H1 (cell line): ENCODE results near the gene WIPI1. TPM values are rescaled to one million over a fixed set of nuclear protein-coding genes. Genes with fewer than 3 reads are reported as not detected.

Experiments
- ASH2L ChIP-seq: fragments of 200-600, 300-600 bp; sonication (generic); IDR thresholded peaks from one replicate; pipeline ENCODE4 v1.7.1; 2017; ENCODE audit warnings: low read length
- ATF3 ChIP-seq: IDR thresholded peaks from 2 replicates; pipeline ENCODE4 v1.6.1; 2011; ENCODE audit warnings: low read depth, mild to moderate bottlenecking, low read length; ENCODE audit not compliant: insufficient read depth
- CBX8 ChIP-seq: fragments of 300-800, 300-1000 bp; sonication (generic); IDR thresholded peaks from 2 replicates; pipeline ENCODE4 v1.7.1; 2016; ENCODE audit warnings: low read depth, low read length, borderline replicate concordance
- CHD2 ChIP-seq: IDR thresholded peaks from 2 replicates; pipeline ENCODE4 v1.6.1; 2012; ENCODE audit warnings: low read length, improper control_type of control experiment
- CTBP2 ChIP-seq: IDR thresholded peaks from 2 replicates; pipeline ENCODE4 v1.7.0; 2011; ENCODE audit warnings: borderline replicate concordance, mild to moderate bottlenecking, moderate library complexity, mixed read lengths, low read length; ENCODE audit not compliant: insufficient read depth, insufficient read length
- EGR1 ChIP-seq: IDR thresholded peaks from 2 replicates; pipeline ENCODE4 v1.6.1; 2011; ENCODE audit warnings: low read depth, low read length, borderline replicate concordance
- EP300 ChIP-seq, 2 experiments: IDR thresholded peaks; 1 replicate in 1 of 2; 2 replicates in 1 of 2; pipeline ENCODE4 v1.6.1; 2011 to 2012; ENCODE audit warnings: low read depth in 2 of 2, low read length in 2 of 2, mild to moderate bottlenecking in 2 of 2, borderline replicate concordance in 1 of 2, inconsistent platforms in 1 of 2, moderate library complexity in 1 of 2
- FOSL1 ChIP-seq: IDR thresholded peaks from 2 replicates; pipeline ENCODE4 v1.6.1; 2011; ENCODE audit warnings: mild to moderate bottlenecking, low read depth, low read length, moderate library complexity; ENCODE audit not compliant: insufficient read depth
- GTF2F1 ChIP-seq: IDR thresholded peaks from 2 replicates; pipeline ENCODE4 v1.6.1; 2012; ENCODE audit warnings: low read depth, low read length, improper control_type of control experiment, borderline replicate concordance
- JUND ChIP-seq: IDR thresholded peaks from 2 replicates; pipeline ENCODE4 v1.6.1; 2011; ENCODE audit warnings: mild to moderate bottlenecking, improper control_type of control experiment, low read length
- KDM1A ChIP-seq: fragments of 200-600, 300-600 bp; sonication (generic); IDR thresholded peaks from 2 replicates; pipeline ENCODE4 v1.7.1; 2016; ENCODE audit warnings: mild to moderate bottlenecking, low read length, borderline replicate concordance
- MAX ChIP-seq: IDR thresholded peaks from 2 replicates; pipeline ENCODE4 v1.6.1; 2012; ENCODE audit warnings: inconsistent platforms
- POLR2AphosphoS5 ChIP-seq: IDR thresholded peaks from 2 replicates; pipeline ENCODE4 v1.6.1; 2011; ENCODE audit warnings: low read depth, low read length
- SP1 ChIP-seq: IDR thresholded peaks from 2 replicates; pipeline ENCODE4 v1.6.1; 2011; ENCODE audit warnings: low read depth, low read length
- SP2 ChIP-seq: IDR thresholded peaks from 2 replicates; pipeline ENCODE4 v1.6.1; 2012; ENCODE audit warnings: mild to moderate bottlenecking, low read length, inconsistent platforms
- TAF1 ChIP-seq: IDR thresholded peaks from 2 replicates; pipeline ENCODE4 v1.6.1; 2011; ENCODE audit warnings: mild to moderate bottlenecking, low read depth, low read length
- TBP ChIP-seq: IDR thresholded peaks from 2 replicates; pipeline ENCODE4 v1.6.1; 2011; ENCODE audit warnings: low read depth, low read length, improper control_type of control experiment
- USF2 ChIP-seq: IDR thresholded peaks from 2 replicates; pipeline ENCODE4 v1.6.1; 2011; ENCODE audit warnings: low read length, improper control_type of control experiment
- polyA plus RNA-seq, 7 experiments: library from polyadenylated mRNA; depleted of rRNA in 3 of 7; stranded (reverse) in 5 of 7; unstranded in 2 of 7; fragments of >200 nt in 5 of 7; fragments of 200-250 nt in 2 of 7; gene quantifications; 1 replicate in 5 of 7; 2 replicates in 1 of 7; 4 replicates in 1 of 7; pipeline versions ENCODE4 v1.2.1 to v1.2.3, GENCODE V29; 2011 to 2013; ENCODE audit warnings: missing spikeins in 2 of 7, mixed read lengths in 2 of 7
- total RNA-seq: library from RNA; stranded (reverse); fragmentation: NEBNext Ultra II Directional; extraction: Animal tissue kit (Norgen Biotek cat#: 25700); gene quantifications from 2 replicates; pipeline ENCODE4 v1.2.1, GENCODE V29; 2021

The WIPI1 gene
- total and polyA plus RNA-seq, 2 of the 8 experiments (the other 6 are each of a cell fraction or from before 2014, with no cell fraction given) = 16.6 to 17.4 TPM

GRCh38 chr17:68457539-68458259, 403 bp upstream of the WIPI1 start (continued):
- TF ChIP-seq SP1 = peak; percentile 83; the same call in 1 of the 2 replicates
- TF ChIP-seq CTBP2 = no peak
- TF ChIP-seq TBP = peak; percentile 58
- peak; percentile 56; the same call in 1 of the 2 replicates for TF ChIP-seq TAF1
- TF ChIP-seq POLR2AphosphoS5 = 0 out of 2 replicates have a peak, but pooled peaks have one; percentile 38
- TF ChIP-seq GTF2F1 = no peak
- 0 out of 2 replicates have a peak, but pooled peaks have one; percentile 23 for TF ChIP-seq ATF3
- TF ChIP-seq SP2 = peak; percentile 23; the same call in 1 of the 2 replicates
- TF ChIP-seq MAX = peak; percentile 99
- peak; percentile 94 for TF ChIP-seq EGR1
- TF ChIP-seq JUND = peak; percentile 19; the same call in 1 of the 2 replicates
- TF ChIP-seq EP300 (IDR thresholded peaks at IDR 0.05; ENCODE audit: borderline replicate concordance in 1 of 2, low read depth in 2 of 2, low read length in 2 of 2) = peak in 1 of 2 experiments; percentile 83; a peak in 1 of 3 replicates
- no peak for TF ChIP-seq KDM1A
- peak; percentile 80; the same call in 1 of the 2 replicates for TF ChIP-seq FOSL1
- peak; percentile 47; the same call in 1 of the 2 replicates for TF ChIP-seq CHD2
- TF ChIP-seq USF2 = peak; percentile 73
- TF ChIP-seq CBX8 = no peak
- TF ChIP-seq ASH2L = no peak
- TF ChIP-seq, all 59 proteins: peak for 20
